Activated T-helper 1 cell treated with anti-CD3 and anti-CD28 coated beads, Interleukin-12 subunit alpha, Interleukin-12 subunit beta, Interleukin-2, Interleukin-4 antibody, amounts not matched to agents 30 ng/mL and 10 ng/mL and 1 ng/mL, durations not matched to agents 14 hours and 24 hours and 36 hours (primary cell): ENCODE measurements around the gene JOSD1. TPM values are rescaled to one million over a fixed set of nuclear protein-coding genes. Genes with fewer than 3 reads are reported as not detected.

Source experiments
- DNase-seq: peaks from one replicate; pipeline ENCODE4 v3.0.0; 2021; ENCODE audit warnings: low spot score
- H3K27ac Mint-ChIP-seq: one replicate; pipeline ENCODE4 v1.8.0; 2021; ENCODE audit warnings: mild to moderate bottlenecking, mixed read lengths
- H3K27me3 Mint-ChIP-seq: one replicate; pipeline ENCODE4 v1.8.0; 2022; ENCODE audit warnings: mild to moderate bottlenecking, moderate library complexity, mixed read lengths; ENCODE audit not compliant: insufficient read depth
- H3K36me3 Mint-ChIP-seq: one replicate; pipeline ENCODE4 v1.8.0; 2021; ENCODE audit warnings: low read depth, mixed read lengths
- H3K4me1 Mint-ChIP-seq: one replicate; pipeline ENCODE4 v1.8.0; 2021; ENCODE audit warnings: low read depth, mixed read lengths
- H3K4me3 Mint-ChIP-seq: one replicate; pipeline ENCODE4 v1.8.0; 2021; ENCODE audit warnings: mild to moderate bottlenecking, moderate library complexity, mixed read lengths
- H3K9me3 Mint-ChIP-seq: one replicate; pipeline ENCODE4 v1.8.0; 2021; ENCODE audit warnings: mixed read lengths
- intact Hi-C: fragments of 100-400 bp; cut with micrococcal nuclease; formaldehyde crosslinking; loops from one replicate; pipeline ENCODE4 v1.15.1; 2024
- total RNA-seq: library from RNA; stranded (reverse); gene quantifications from 2 replicates; pipeline ENCODE4 v1.2.3, GENCODE V29; 2022

The JOSD1 gene
- total RNA-seq, 1 donor from 2014 or later: 77.7 TPM

DNA sequence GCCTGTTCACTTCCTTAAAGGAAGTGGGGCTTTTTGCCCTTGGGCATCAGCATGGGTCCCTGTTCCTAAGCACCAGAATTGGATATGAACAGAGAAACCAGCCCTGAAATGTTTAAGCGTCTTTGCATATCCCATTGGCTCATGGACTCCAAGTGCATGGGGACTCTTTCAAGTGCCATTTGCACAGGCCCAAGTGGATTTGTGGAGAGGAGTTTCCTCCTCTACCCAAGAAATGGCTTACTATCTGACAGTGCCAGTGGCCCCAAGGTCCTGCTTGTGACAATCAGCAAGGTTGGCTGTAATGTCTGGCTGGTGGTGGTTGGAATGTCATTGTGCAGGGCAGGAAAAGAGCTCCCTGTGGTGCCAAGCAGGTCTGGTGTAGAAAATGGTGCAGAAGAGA is 15.0 kb downstream of the JOSD1 start:
- Mint-ChIP-seq H3K27ac (no peak overlapping the region), H3K9me3 (no peaks in the 10 kb centered on the region), H3K4me3 (no peak overlapping the region), H3K4me1 (peaks cover 17% of the 10 kb centered on the region), H3K36me3 (peaks cover 50% of the 10 kb centered on the region), H3K27me3 (no peaks in the 10 kb centered on the region)
- no peak for DNase-seq
- intact Hi-C loops: no loop called here

GRCh38 chr22:38684895-38685294 is 15.8 kb downstream of the JOSD1 start:
- Mint-ChIP-seq H3K27ac (no peak overlapping the region), H3K36me3 (peaks cover 48% of the 10 kb centered on the region), H3K4me1 (peaks cover 21% of the 10 kb centered on the region), H3K4me3 (no peak overlapping the region), H3K9me3 (no peaks in the 10 kb centered on the region), H3K27me3 (no peaks in the 10 kb centered on the region)
- intact Hi-C loops: loop anchor here (5.0 kb wide), 1 partner anchor 178 kb away; the partner anchor contains the start of gene DDX17
- no peak for DNase-seq

GRCh38 chr22:38681582-38682335 is 19.0 kb downstream of the JOSD1 start, which contains the start of gene TOMM22:
TOMM22 (plus strand) TSS chr22:38681957; CDS start chr22:38681979, 22 bp downstream.
- peaks cover 32% of the 10 kb centered on the region for H3K36me3 Mint-ChIP-seq

DNA sequence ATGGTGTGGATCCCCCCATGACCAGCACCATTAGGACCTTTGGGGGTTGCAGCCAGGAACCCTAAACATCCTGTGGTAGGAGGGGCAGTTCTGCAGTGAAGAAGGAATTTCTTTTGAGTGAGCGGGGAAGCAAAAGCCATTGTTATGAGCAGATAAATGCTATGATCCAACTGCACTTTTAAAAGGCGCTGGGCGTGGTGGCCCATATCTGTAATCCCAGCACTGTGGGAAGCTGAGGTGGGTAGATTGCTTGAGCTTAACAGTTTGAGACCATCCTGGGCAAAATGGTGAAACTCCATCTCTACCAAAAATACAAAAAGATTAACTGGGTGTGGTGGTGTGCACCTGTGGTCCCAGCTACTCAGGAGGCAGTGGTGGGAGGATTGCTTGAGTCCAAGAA is 24.9 kb downstream of the JOSD1 start:
- H3K4me1 Mint-ChIP-seq: peaks cover 4% of the 10 kb centered on the region
- no peaks in the 10 kb centered on the region for H3K9me3 Mint-ChIP-seq
- H3K27me3 Mint-ChIP-seq: no peaks in the 10 kb centered on the region
- peaks cover 8% of the 10 kb centered on the region for H3K36me3 Mint-ChIP-seq
- no peak overlapping the region for H3K4me3 Mint-ChIP-seq
- DNase-seq: no peak
- no peak overlapping the region for H3K27ac Mint-ChIP-seq
- intact Hi-C loops: no loop called here

More at GRCh38 chr22:38681582-38682335, 19.0 kb downstream of the JOSD1 start, which contains the start of gene TOMM22:
- Mint-ChIP-seq H3K4me3 (peak within 1 kb of the TSS; percentile 98), H3K4me1 (peaks cover 21% of the 10 kb centered on the region), H3K27me3 (no peaks in the 10 kb centered on the region), H3K9me3 (no peaks in the 10 kb centered on the region), H3K27ac (peak within 1 kb of the TSS; percentile 96)
- intact Hi-C loops: loop anchor here (1.0 to 5.0 kb wide), 7 partner anchors 15 to 995 kb away; partner anchors contain the start of genes CBY1, DDX17, DMC1 and DNAL4
- DNase-seq: peak; percentile 83

GRCh38 chr22:38674888-38675287 is 25.9 kb downstream of the JOSD1 start:
- no peak overlapping the region for H3K27ac Mint-ChIP-seq
- H3K4me1 Mint-ChIP-seq: no peaks in the 10 kb centered on the region

GRCh38 chr22:38657045-38657909 is 43.5 kb downstream of the JOSD1 start:
- Mint-ChIP-seq H3K27me3 (no peaks in the 10 kb centered on the region), H3K27ac (peak overlapping the region; percentile 98), H3K9me3 (no peaks in the 10 kb centered on the region), H3K4me1 (peaks cover 16% of the 10 kb centered on the region), H3K36me3 (no peaks in the 10 kb centered on the region), H3K4me3 (peak overlapping the region; percentile 93)
- intact Hi-C loops: loop anchor here (10.0 kb wide), 1 partner anchor 472 kb away; the partner anchor contains the start of gene PLA2G6
- peak; percentile 28 for DNase-seq

More at GRCh38 chr22:38674888-38675287, 25.9 kb downstream of the JOSD1 start:
- Mint-ChIP-seq H3K36me3 (peaks cover 8% of the 10 kb centered on the region), H3K9me3 (no peaks in the 10 kb centered on the region), H3K27me3 (no peaks in the 10 kb centered on the region), H3K4me3 (no peak overlapping the region)
- no peak for DNase-seq
- intact Hi-C loops: no loop called here

DNA sequence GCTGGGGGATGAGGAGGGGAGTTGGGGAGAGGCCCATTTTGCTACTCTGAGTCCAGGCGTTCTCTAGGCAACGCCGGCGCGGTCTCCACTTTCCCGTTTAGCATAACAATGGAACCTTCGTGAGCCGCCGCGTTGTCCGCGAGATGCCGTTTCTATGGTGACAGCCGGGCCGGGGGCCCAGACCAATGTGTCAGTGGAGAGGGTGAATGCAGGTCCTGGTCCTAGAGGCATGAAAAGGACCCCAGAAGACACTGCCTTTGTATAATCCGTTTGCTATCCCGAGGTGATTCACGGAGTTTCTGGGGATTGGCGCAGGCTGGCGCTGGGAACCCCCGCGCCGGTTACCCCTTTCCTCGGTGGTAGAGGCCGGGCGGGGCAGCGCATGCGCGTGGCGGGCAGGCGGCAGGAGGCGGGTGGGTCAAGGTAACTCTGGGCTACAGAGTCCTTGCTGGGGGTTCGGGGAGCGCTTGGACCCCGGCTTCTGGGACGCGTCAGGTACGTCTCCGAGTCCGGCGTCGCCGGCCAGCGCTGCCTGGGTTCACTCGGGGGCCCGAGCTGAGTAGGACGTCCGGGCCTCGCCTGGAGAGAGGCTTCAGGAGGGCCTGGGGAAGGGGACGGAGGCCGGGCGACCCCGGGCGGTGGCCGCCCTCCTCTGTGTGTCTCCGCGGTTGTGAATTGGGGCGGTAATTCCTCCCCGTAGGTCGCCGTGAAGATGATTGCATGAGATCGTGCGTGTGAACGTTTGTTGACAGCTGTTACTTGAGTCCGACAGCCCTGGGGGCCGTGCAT is 44.3 kb downstream of the JOSD1 start, which contains the start of the genes CBY1 and FAM227A:
Gene CBY1, plus strand, starts transcription at position 383 of the 789 bp plus-strand sequence. CDS start 11,417 bp downstream, outside the sequence.
Gene FAM227A, minus strand, starts transcription at position 137 of the 789 bp plus-strand sequence. CDS start 6,224 bp downstream, outside the sequence.
- Mint-ChIP-seq H3K4me1 (peaks cover 16% of the 10 kb centered on the region), H3K27ac (peak within 1 kb of the TSS; percentile 98), H3K27me3 (no peaks in the 10 kb centered on the region), H3K36me3 (no peaks in the 10 kb centered on the region), H3K4me3 (peak within 1 kb of the TSS; percentile 93), H3K9me3 (no peaks in the 10 kb centered on the region)
- DNase-seq: peak; percentile 83
- intact Hi-C loops: loop anchor here (1.0 to 10.0 kb wide), 6 partner anchors 25 to 472 kb away; partner anchors contain the start of genes DDX17, DMC1, GTPBP1 and PLA2G6

DNA sequence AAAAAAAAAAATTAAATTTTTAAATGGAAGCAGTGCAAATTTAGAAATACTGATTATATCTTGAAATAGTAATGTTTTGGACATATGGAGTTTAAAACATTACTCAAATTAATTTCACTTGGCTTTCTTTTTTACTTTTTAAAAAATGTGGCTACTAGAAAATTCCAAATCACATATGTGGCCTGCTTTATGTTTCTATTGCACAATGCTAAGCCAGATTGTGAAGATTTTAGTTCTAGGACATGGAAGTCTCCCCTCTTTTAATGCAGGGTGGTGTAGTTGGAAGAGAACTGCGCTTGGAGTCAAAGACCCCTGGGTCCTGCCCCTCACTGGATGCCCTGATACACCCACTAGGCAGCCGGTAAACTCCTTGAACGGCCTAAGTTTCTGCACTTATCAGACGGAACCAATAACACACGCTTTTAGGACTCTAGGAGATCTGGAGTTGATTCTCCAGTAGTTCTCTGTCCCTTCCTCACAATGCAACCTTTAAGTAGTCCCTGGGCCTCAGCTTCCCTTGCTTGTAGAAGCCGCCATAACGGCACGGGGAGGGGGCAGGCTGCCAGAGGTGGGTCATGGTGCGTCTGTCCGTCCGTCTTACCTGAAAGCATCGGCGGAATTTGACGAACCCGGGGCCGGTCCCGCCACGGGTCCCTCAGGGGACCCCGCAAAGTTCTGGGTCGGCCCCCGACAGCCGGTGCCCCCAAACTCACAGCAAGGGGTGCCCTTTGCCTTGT is 45.1 kb downstream of the JOSD1 start:
- Mint-ChIP-seq H3K27ac (peak overlapping the region; percentile 98), H3K4me1 (peaks cover 16% of the 10 kb centered on the region)
- intact Hi-C loops: loop anchor here (1.0 to 10.0 kb wide), 6 partner anchors 26 to 471 kb away; partner anchors contain the start of genes DDX17, DMC1, GTPBP1 and PLA2G6

DNA sequence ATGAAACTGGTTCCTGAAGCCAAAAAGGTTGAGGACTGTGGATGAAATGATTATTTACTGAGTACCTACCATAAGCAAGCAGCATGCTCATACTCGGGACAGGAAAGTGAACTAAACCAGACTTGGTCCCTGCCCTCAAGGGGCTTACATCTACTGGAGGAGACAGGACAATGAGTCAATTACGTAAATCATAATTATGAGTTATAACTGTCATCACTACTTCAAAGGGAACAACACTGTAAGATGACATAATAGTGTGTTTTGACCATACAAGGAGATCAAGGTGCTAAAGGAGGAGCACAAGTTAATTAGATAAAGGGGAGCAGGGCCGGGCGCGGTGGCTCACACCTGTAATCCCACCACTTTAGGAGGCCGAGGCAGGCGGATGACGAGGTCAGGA is 47.0 kb downstream of the JOSD1 start:
- Mint-ChIP-seq H3K9me3 (no peaks in the 10 kb centered on the region), H3K36me3 (no peaks in the 10 kb centered on the region), H3K27me3 (peaks cover 3% of the 10 kb centered on the region), H3K4me1 (peaks cover 16% of the 10 kb centered on the region), H3K27ac (no peak overlapping the region), H3K4me3 (no peak overlapping the region)
- intact Hi-C loops: loop anchor here (10.0 kb wide), 1 partner anchor 469 kb away; the partner anchor contains the start of gene PLA2G6
- DNase-seq: no peak

More for the DNA sequence above, 45.1 kb downstream of the JOSD1 start:
- DNase-seq: no peak
- Mint-ChIP-seq H3K9me3 (no peaks in the 10 kb centered on the region), H3K27me3 (no peaks in the 10 kb centered on the region), H3K4me3 (peak overlapping the region; percentile 93), H3K36me3 (no peaks in the 10 kb centered on the region)

DNA sequence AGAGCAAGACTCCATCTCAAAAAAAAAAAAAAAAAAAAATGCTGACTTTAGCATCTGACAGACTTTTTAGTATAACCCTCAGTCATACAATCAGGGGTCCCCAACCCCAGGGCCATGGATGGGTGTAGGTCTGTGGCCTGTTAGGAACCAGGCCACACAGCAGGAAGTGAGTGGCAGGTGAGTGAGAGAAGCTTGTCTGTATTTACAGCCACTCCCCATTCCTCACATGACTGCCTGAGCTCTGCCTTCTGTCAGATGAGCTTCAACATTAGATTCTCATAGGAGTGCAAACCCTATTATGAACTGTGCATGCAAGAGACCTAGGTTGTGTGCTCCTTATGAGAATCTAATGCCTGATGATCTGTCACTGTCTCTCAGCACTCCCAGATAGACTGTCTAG is 47.9 kb downstream of the JOSD1 start:
- Mint-ChIP-seq H3K36me3 (no peaks in the 10 kb centered on the region), H3K27ac (no peak overlapping the region), H3K4me1 (peaks cover 16% of the 10 kb centered on the region), H3K9me3 (no peaks in the 10 kb centered on the region), H3K4me3 (no peak overlapping the region), H3K27me3 (peaks cover 5% of the 10 kb centered on the region)
- no peak for DNase-seq
- intact Hi-C loops: loop anchor here (10.0 kb wide), 1 partner anchor 468 kb away; the partner anchor contains the start of gene PLA2G6

- Mint-ChIP-seq H3K4me3 (no peak overlapping the region), H3K36me3 (no peaks in the 10 kb centered on the region), H3K27me3 (peaks cover 11% of the 10 kb centered on the region), H3K4me1 (no peaks in the 10 kb centered on the region), H3K9me3 (no peaks in the 10 kb centered on the region), H3K27ac (no peak overlapping the region)
- DNase-seq: no peak
- intact Hi-C loops: loop anchor here (10.0 kb wide), 1 partner anchor 465 kb away; the partner anchor contains the start of gene PLA2G6
These were observed 50.8 kb downstream of the JOSD1 start for GRCh38 chr22:38649841-38650522.
